ENCODE data around the gene BEST1.

BEST1 gene

DNA sequence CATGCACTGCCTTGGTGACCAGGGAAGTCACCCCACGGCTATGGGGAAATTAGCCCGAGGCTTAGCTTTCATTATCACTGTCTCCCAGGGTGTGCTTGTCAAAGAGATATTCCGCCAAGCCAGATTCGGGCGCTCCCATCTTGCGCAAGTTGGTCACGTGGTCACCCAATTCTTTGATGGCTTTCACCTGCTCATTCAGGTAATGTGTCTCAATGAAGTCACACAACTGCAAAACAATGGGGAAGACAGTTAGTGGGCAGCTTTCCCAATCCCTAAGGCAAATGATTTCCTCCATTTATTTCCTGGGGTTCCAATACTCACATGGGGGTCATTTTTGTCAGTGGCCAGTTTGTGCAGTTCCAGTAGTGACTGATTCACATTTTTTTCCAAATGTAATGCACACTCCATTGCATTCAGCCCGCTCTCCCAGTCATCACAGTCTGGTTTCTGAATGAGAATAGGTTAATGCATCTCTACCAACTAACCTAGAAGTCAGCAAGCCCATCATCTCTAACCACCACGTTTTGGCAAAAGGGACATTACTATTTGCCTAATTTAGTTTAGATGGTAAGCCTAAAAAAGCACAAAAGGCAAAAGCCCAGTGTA, 14.6 kb downstream of the BEST1 start:
- peak; percentile 24 to 54 for DNase-seq

DNA sequence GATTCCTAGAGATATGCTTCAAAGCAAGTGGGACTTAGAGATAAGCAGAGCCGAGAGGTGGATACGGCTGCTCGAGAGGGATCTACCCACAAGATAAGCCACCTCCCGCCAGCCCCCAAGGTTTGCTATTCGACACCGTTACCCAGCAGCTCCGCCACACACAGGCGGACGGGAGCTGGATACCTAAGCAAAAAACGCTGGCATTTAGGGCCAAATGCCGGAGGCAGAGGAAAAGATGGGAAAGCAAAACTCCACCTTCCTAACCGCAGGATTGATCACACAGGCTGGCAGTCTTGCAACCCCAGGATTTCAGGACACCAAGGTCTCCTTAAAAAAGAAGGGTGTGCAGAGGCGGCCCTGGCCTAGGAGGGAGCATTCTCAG, 16.6 kb downstream of the BEST1 start:
- peak; percentile 52 to 57 for DNase-seq

GRCh38 chr11:61967116-61967923, 17.2 kb downstream of the BEST1 start, which contains the start of gene FTH1:
TSS of gene FTH1 (minus strand) at chr11:61967634. CDS start at chr11:61967425, 209 bp downstream.
- DNase-seq = peak; percentile 94

GRCh38 chr11:61967924-61968757, 18.0 kb downstream of the BEST1 start:
- peak; percentile 45 to 63 for DNase-seq

DNA sequence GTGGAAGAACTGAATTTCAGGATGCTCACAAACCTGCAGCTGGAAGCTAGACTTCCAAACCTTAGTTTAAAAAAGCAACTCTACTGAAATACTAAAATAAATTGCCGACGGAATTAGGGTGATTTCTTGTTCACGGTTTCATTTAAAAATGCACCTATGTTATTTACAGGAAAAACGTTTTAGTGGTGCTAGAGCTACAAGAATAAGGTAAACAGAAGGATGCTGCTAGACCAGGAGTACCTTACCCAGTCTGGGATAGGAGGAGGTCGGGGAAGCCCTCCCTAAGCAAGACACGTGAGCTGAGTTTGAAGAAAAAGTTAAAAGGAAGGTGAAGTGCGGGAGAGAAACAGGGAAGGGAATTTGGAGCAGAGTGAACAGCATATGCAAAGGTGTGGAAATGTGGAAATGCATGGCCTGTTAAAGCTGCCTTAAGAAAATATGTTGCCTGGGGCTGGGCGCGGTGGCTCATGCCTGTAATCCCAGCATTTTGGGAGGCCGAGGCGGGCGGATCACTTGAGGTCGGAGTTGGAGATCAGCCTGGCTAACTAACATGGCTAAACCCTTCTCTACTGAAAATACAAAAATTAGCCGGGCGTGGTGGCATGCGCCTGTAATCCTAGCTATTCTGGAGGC, 18.7 kb downstream of the BEST1 start:
- no peak for DNase-seq

- no peak for DNase-seq
Measured at GRCh38 chr11:61969391-61969758, 19.2 kb downstream of the BEST1 start.

DNA sequence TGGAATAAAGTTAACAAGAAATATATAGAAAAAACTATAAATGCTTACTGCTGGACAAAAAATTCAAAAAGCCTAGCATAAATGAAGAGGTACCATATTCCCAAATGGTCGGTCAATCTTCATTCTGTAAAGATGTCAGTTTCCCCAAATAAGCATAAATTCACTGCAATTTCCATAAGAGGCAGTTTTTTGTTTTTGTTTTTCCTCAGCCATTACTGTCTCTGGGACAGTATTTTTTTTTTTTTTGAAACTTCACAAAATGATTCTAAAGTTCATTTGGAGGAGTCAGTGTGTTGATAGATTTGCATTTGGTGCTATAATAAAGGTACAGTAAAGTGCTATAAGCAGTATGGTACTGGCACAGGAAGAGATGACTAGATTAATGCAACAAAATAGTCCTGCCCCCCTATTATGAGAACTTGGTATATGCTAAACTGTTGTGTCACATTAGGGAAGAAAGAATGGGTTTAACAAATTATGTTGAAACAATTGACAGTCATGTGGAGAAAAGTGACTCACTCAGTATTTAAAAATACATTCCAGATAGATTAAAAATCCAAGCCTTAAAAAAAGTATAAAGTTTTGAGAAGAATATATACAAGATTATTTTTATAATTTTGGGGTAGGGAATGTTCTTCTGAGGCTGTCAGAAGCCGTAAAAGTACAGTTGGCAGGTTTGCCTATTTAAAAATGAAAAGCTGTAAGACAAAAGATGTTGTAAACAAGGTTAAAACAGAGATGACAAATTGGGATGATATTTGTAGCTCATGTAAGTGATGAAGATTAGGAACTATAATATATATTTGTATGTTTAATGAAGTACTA, 19.9 kb downstream of the BEST1 start:
- peak in 1 of 2 donors; percentile 24 for DNase-seq

DNA sequence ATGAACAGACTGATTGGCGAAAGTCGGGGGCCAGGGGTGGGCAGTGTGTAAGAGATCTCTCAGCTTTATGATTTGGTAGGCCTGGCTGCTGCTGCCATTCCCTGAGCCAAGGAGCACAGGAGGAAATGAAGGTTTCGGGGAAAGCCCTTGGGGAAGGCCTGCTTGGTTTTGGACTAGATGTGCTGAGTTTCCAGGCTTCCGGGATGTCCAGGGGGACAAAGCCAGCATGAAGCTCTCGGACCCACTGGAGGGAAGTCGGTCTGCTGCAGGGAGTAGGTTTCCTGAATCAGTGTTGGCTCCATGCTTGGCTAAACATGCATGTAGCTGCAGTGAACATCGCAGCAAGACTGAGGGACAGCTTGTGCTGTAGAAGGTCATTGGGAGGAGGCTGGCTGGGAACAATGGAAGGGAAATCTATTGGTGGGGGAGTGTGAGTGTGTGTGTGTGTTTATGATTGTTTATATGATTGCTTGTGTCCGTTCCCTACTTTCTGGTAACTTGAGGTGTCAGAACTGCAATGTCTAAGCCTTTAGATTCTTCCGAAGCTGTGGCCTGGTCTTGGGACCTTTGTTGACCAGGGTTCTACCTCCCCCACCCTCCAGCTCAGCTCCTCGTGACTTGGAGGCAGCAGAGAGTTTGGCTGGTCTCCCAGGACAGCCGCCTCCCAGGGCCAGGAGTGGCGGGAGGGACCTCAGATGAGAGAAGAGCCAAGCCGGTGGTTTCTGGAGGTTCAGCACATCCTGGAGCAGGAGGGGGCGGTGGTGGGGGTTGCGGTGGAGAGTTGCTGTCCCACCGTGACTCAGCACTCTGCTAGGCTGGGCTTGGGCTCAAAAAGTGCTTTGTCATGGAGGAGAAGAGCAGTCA, 21.3 kb downstream of the BEST1 start:
- peak; percentile 52 to 91 for DNase-seq

GRCh38 chr11:61972112-61972671, 22.0 kb downstream of the BEST1 start:
- DNase-seq = no peak

GRCh38 chr11:61972672-61973475, 22.7 kb downstream of the BEST1 start:
- peak; percentile 30 to 53 for DNase-seq

GRCh38 chr11:61973476-61974162, 23.5 kb downstream of the BEST1 start:
- DNase-seq = no peak

DNA sequence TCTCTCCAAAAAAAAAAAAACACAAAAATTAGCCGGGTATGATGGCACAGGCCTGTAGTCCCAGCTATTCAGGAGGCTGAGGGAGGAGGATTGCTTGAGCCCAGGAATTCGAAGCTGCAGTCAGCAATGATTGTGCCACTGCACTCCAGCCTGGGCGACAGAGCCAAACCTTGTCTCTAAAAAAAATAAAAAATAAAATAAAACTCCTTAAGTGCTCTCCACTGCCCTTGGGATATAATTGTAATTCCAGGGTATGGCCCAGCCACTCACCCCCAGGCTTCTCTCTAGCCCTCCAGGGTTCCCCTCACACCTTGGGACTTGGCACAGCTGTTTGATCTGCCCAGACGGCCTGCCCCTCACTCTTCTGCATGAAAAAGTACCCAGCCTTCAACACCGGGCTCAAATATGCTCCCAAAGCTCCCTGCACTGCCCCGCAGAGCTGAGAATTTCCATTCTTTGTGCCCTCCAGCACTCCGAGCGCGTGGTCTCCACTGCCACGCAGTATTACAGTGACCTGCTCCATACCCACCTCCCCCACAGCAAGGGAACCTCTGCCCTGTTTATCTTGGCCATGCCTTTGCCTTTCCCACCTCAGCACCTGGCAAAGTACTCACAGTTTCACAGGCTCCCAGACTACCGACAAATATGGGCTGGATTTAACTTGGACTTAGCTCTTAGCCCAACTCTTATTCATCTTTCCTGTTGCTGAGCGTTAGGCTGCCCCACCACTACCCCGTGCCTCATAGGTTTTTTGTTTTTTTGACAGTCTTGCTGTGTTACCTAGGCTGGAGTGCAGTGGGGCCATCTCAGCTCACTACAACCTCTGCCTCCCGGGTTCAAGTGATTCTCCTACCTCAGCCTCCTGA, 24.8 kb downstream of the BEST1 start:
- no peak for DNase-seq

- DNase-seq = no peak
Measured at GRCh38 chr11:61975638-61976419, 25.7 kb downstream of the BEST1 start.

DNA sequence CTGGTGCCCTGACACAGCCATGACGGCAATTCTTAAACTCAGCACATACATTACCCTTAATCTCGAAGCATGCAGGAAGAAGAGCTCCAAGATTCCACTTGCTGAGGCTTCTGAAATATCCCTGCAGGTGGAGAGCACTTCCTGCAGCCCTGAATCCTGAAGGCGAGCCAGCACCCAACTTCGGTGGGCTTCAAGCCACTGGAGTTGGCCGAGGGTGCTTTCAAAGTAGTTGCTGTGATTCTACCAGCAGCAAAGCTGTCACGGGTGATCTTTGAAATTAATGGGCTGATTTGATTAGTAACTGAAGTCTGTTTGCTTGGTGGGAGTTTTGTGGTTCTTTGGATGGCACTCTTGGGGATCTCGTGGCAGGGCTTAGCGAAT, 26.3 kb downstream of the BEST1 start:
- DNase-seq = no peak

- DNase-seq = no peak
Measured at GRCh38 chr11:61976813-61977475, 26.8 kb downstream of the BEST1 start.

DNA sequence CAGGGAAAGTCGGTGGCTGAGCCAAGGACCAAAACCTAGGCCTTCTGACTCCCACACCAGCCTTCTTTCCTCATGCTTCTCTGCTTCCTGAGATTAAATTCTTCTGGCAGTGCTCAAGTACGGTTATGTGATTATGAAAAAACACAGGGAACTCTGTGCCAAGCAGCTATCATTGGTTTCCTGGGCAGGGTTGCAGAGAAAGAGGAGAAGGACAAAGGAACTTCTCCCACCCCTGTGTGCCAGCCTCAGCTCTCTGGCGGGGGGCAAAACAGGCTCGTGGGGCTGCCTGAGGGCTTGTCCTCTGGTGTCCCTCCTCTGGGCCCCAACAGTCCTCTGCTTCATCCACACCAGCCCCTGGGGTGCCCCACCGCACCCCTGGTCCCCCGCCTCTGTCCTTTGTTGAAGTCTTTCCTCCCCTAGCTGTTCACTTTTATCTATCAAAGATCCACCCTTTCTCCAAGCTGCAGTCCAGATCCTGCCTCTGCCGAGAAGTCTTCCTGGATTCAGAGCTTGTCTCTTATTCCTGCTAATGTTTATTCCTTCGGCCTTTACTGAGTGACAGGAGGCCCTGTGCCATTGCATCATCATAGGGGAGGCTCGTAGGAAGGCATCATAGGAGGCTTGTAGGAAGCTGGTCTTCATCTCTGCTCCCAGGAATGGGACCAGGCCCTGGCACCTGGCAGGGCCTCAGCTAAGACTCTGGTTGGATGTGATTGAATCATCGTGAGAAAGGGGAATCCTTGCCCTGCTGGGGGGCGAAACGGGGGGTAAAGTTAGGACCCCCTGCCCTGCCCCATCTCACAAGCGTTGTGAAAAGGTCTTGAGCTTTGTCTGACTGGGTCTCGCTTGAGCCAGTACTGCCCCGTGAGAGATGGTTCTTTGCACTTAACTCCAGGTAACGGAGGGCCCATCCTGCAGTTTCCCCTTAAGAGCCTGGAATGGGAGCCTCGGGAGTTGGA, 28.8 kb downstream of the BEST1 start:
- DNase-seq = no peak

Data from CD4-positive, alpha-beta T cell treated with Interleukin-4 for 1 hour (primary cell).